ENCODE results near the gene ZNF511. TPM values are rescaled to one million over a fixed set of nuclear protein-coding genes. Genes with fewer than 3 reads are reported as not detected.

The ZNF511 gene
- total RNA-seq, 1 experiment from 2014 or later = 89.4 TPM

GRCh38 chr10:133268532-133268931 is 40.2 kb upstream of the ZNF511 start:
- Histone ChIP-seq H3K18ac (ENCODE audit: insufficient read length, low read depth, low read length) (no peak overlapping the region), H2BK120ac (ENCODE audit: low read depth, low read length, poor library complexity, severe bottlenecking) (no peak overlapping the region), H3K4me1 (ENCODE audit: insufficient read depth, low read length) (no peaks in the 10 kb centered on the region), H2AFZ (ENCODE audit: low read length) (no peak overlapping the region), H4K20me1 (ENCODE audit: control insufficient read depth, insufficient read depth, insufficient read length) (no peaks in the 10 kb centered on the region), H3K23ac (ENCODE audit: insufficient read length, low read depth, low read length) (no peak overlapping the region), H3K79me1 (ENCODE audit: insufficient read depth, low read depth, low read length, poor library complexity, severe bottlenecking) (no peaks in the 10 kb centered on the region), H3K9me3 (ENCODE audit: control insufficient read depth, low read depth, low read length) (no peaks in the 10 kb centered on the region), H2BK12ac (ENCODE audit: insufficient read length, low read depth, low read length) (no peak overlapping the region), H3K14ac (ENCODE audit: insufficient read depth, low read length) (no peak overlapping the region), H3T11ph (ENCODE audit: low read length) (no peak overlapping the region), H4K91ac (ENCODE audit: insufficient read length, low read depth, low read length) (no peak overlapping the region), H3K27ac (ENCODE audit: insufficient read length, low read depth, low read length) (no peak overlapping the region), H3K27me3 (ENCODE audit: insufficient read depth, low read length) (no peaks in the 10 kb centered on the region), H2BK20ac (ENCODE audit: low read depth, low read length, poor library complexity, severe bottlenecking) (no peak overlapping the region), H3K79me2 (ENCODE audit: insufficient read depth, low read length) (no peaks in the 10 kb centered on the region), H3K9ac (ENCODE audit: extremely low read depth, insufficient read length, low read length) (no peak overlapping the region), H3K4ac (ENCODE audit: low read depth, low read length) (no peak overlapping the region), H3K23me2 (ENCODE audit: insufficient read length, low read depth, low read length, poor library complexity, severe bottlenecking) (no peaks in the 10 kb centered on the region), H4K8ac (replicated peaks; ENCODE audit: insufficient read length, low read depth, low read length) (no peak overlapping the region), H2BK5ac (ENCODE audit: insufficient read length, low read length) (no peak overlapping the region), H3K56ac (ENCODE audit: insufficient read length, low read depth, low read length) (no peak overlapping the region), H2AK5ac (ENCODE audit: insufficient read length, low read length) (no peak overlapping the region), H4K5ac (ENCODE audit: insufficient read length, low read depth, low read length) (no peak overlapping the region), H2BK15ac (ENCODE audit: low read depth, low read length) (no peak overlapping the region), H3K4me2 (ENCODE audit: insufficient read depth, insufficient read length, low read length) (no peak overlapping the region)
- no peak overlapping the region for H3K4me3 Mint-ChIP-seq
- no peak for TF ChIP-seq CTCF (conservative IDR thresholded peaks at IDR 0.05)
- no peak overlapping the region for H3K27ac Mint-ChIP-seq
- no peaks in the 10 kb centered on the region for H3K36me3 Mint-ChIP-seq (ENCODE audit: insufficient read depth in 1 of 3, low read depth in 3 of 3)
- H3K9me3 Mint-ChIP-seq = no peaks in the 10 kb centered on the region
- DNase-seq = no peak
- peaks cover 0 to 4% of the 10 kb centered on the region in 2 experiments; a peak in 1 of 4 replicates for H3K4me1 Mint-ChIP-seq
- WGBS (ENCODE audit: extremely low coverage, insufficient read length, low lambda C conversion rate) = no CpG with 5 or more reads among the region's 22 CpGs
- H3K27me3 Mint-ChIP-seq (ENCODE audit: low read depth) = peaks cover 8% of the 10 kb centered on the region
